ENCODE results near the gene COL18A1.
"Not testable (repeated sequence)": the region's sequence is repeated elsewhere in the genome, so short reads cannot be mapped to it uniquely, and the experiment has no call there.

The COL18A1 gene

DNA sequence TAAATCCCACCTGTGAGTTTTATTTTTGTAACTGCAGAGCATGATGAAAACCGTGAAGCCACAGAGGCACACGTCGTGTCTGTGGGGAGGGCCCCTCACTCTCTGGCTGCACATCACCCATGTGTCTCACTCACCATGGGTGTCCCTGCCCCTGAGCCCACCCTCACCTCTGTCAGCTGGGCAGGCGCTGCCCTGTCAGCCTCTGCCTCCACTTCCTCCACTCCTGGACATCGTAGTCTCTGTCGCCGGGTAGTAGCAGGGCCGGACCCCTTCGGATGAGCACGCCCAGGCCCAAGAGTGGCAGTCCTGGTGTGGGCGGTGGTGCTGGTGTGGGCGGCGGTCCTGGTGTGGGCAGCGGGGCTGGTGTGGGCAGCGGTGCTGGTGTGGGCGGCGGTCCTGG, 37.3 kb downstream of the COL18A1 start:
- H3K4me1 Mint-ChIP-seq = peaks cover 23% of the 10 kb centered on the region
- H3K4me3 Mint-ChIP-seq = no peak overlapping the region
- no peaks in the 10 kb centered on the region for H3K27me3 Mint-ChIP-seq
- H3K27ac Mint-ChIP-seq = no peak overlapping the region
- H3K36me3 Mint-ChIP-seq = peaks cover under 1% of the 10 kb centered on the region
- no peaks in the 10 kb centered on the region for H3K9me3 Mint-ChIP-seq

DNA sequence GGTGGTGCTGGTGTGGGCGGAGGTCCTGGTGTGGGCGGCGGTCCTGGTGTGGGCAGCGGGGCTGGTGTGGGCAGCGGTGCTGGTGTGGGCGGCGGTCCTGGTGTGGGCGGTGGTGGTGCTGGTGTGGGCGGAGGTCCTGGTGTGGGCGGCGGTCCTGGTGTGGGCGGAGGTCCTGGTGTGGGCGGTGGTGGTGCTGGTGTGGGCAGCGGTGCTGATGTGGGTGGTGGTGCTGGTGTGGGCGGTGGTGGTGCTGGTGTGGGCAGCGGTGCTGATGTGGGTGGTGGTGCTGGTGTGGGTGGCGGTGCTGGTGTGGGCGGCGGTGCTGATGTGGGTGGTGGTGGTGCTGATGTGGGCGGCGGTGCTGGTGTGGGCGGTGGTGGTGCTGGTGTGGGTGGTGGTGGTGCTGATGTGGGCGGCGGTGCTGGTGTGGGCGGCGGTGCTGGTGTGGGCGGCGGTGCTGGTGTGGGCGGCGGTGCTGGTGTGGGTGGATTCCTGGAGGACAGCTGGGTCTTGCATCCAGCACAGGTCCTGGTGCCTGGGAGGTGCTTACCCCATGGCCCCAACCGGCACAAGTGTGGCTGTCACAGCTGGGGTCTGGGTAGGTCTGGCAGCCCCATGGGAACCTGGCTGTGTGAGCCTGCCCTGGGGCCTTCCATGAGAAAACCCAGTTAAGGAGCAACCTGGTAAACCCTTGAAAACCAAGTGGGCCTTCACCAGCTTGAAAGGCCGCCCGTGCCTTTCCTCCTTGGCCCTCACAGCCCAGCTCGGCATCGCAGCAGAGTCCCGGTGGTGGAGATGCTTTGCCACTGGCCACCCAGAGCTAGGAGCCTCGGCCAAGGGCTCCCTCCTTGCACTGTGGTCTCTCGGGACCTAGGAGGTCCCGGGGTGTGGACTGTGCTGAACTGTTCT, 38.0 kb downstream of the COL18A1 start:
- H3K9me3 Mint-ChIP-seq, H3K36me3 Mint-ChIP-seq, H3K4me3 Mint-ChIP-seq, H3K27me3 Mint-ChIP-seq, H3K27ac Mint-ChIP-seq: not testable (repeated sequence)
- H3K4me1 Mint-ChIP-seq = peaks cover 23% of the 10 kb centered on the region

DNA sequence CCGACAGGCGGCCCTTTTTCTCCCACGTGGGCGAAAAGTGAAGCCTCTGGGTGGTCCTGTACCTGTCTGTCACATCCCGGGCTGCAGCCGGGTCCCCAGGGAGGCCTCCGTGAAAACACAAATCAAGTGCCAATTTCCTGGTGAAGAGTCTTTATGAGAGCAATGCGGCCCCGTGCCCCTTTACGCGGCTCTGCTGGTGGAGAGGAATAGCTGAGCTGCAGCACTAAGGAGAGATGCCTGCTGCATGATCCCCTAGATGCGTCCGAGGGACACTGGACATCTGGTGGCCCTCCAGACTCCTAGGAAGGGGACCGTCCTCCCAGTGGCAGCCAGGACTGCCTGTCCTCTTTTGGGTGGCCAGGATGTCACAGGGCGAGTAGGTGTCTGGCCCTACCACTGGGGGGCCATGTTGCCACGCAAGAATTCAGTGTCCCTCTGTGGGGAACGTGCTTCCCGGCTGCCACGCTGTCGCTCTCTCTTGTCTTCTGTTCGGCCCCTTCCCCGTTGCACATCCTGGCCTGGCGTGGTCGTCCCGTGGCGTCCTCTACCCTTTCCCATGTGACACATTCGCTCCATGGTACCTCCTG, 38.7 kb downstream of the COL18A1 start:
- Mint-ChIP-seq H3K27me3 (no peaks in the 10 kb centered on the region), H3K9me3 (no peaks in the 10 kb centered on the region)

DNA sequence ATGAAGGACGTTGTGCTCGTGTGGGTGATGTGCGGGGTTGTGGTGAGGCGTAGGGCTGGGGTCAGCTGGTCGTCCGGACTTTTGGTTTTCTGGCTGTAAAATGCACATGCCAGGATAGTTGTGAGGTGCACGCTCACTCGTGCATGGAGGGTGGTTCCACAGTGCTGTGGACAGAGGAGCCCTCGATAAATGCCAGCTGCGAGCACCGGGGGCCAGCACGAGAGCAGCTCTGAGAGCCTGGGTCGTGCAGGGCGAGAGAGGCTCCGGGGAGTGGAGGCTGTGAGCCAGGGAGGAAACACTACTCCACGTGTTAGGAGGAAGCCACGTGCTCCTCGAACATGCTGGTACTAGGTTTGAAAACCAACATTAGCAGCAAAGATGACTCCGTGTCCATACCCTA, 39.4 kb downstream of the COL18A1 start:
- Mint-ChIP-seq H3K4me1 (peaks cover 20% of the 10 kb centered on the region), H3K36me3 (peaks cover 1% of the 10 kb centered on the region), H3K27ac (no peak overlapping the region), H3K9me3 (no peaks in the 10 kb centered on the region), H3K27me3 (no peaks in the 10 kb centered on the region), H3K4me3 (no peak overlapping the region)

More for the DNA sequence above, 38.7 kb downstream of the COL18A1 start:
- Mint-ChIP-seq H3K27ac (no peak overlapping the region), H3K36me3 (peaks cover 1% of the 10 kb centered on the region), H3K4me3 (no peak overlapping the region), H3K4me1 (peaks cover 23% of the 10 kb centered on the region)

DNA sequence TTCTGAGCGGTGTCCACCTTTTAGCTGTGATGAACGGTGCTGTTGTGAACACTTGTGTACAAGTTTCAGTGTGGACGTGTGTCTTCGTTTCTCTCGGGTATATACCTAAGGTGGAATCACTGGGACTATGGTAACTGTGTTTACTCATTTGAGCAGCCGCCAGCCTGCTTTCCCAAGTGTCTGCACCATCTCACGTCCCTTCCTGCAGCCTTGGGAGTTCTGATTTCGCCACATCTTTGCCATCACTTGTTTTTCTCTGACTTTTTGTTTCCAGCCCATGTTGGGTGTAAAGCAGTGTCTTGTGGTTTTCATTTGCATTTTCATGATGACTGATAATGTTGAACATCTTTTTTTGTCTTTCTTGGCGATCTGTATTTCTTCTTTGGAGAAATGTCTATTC, 40.4 kb downstream of the COL18A1 start:
- Mint-ChIP-seq H3K27ac (no peak overlapping the region), H3K4me3 (no peak overlapping the region), H3K27me3 (no peaks in the 10 kb centered on the region), H3K9me3 (no peaks in the 10 kb centered on the region), H3K36me3 (peaks cover 1% of the 10 kb centered on the region), H3K4me1 (peaks cover 18% of the 10 kb centered on the region)

DNA sequence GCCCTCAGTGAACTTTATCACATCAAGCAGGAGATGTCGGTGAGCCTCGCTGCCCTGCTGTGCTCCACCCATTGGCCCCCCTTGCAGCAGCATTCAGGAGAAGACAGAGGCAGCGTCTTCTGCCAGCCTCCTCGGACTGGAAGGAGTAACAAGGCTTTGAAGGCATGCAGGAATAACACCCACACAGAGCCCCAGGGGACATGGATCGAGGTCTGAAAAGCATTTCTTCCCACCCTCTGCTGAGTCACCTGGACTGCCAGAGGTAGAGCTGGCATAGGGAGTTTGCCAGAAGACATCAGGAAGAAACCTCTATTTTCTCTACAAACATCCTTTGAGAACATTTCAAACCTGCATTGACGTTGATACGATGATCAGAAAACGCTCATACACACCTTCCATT, 42.9 kb downstream of the COL18A1 start:
- H3K27ac Mint-ChIP-seq = no peak overlapping the region
- H3K36me3 Mint-ChIP-seq = peaks cover 1% of the 10 kb centered on the region
- H3K9me3 Mint-ChIP-seq = no peaks in the 10 kb centered on the region

DNA sequence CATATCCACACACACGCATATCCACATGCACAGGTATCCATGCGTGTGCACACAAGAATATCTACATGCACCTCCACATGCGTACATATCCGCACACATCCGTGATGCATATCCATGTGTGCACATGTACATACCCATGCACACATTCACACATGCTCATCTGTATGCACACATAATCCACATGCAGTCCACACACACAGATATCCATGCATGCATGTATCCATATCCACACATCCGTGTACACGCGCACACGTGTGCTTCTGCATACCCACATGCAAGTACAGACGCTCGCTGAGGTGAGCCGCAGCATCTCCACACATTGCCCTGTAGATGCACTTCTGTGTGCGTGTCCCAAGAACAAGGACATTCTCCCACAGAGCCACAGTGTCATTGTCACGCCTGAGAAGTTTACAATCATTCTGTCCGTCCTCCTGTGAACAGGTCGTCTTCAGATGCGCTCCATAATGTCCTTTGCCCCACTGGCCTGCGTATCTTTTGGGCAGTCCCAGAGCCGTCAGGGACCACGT, 43.4 kb downstream of the COL18A1 start:
- Mint-ChIP-seq H3K4me3 (no peak overlapping the region), H3K27me3 (no peaks in the 10 kb centered on the region), H3K36me3 (peaks cover 1% of the 10 kb centered on the region), H3K27ac (no peak overlapping the region), H3K9me3 (no peaks in the 10 kb centered on the region), H3K4me1 (peaks cover 22% of the 10 kb centered on the region)

More for the DNA sequence above, 42.9 kb downstream of the COL18A1 start:
- H3K4me3 Mint-ChIP-seq = no peak overlapping the region
- H3K4me1 Mint-ChIP-seq = peaks cover 18% of the 10 kb centered on the region
- no peaks in the 10 kb centered on the region for H3K27me3 Mint-ChIP-seq

DNA sequence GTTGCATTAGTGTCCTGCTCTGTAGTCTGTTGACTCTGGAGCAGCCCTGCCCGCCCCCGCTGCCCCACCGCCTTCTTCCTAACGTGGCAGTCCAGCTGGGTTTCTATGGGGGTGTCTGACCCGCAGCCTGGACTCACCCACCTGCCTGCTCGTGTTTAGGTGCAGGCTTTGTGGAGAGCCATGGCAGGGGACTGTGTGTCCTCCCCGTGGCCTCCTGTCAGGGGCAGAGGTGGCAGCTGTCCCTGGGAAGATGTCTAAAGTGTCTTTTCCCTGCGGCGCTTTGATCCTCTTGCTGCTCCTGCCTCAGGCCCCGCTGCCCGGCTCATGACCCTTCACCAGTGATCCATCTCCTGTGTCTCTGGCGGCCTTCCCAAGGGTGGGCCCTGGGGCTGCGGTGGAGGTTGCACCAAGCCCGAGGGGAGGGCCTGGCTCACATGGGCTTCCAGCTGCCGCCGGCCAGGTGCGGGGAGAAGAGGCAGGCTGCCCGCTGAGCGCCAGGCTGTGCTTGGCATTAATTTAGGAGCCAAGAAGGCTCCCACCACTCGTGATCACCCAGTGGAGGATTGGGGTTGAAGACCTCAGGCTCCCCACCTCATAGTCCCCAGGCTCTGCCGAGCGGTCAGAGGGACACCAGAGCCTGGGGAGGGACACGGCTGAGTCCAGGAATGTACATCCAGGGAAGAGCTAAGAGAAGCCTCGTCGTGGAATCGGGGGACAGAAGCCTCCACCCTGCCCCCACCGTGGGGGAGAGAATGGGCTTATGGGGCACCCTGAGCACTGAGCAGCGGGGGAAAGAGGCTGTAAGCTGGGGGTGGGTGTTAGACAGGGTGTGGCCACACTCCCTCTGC, 44.1 kb downstream of the COL18A1 start:
- Mint-ChIP-seq H3K9me3 (no peaks in the 10 kb centered on the region), H3K27me3 (no peaks in the 10 kb centered on the region), H3K4me1 (peaks cover 21% of the 10 kb centered on the region), H3K27ac (no peak overlapping the region), H3K4me3 (no peak overlapping the region), H3K36me3 (peaks cover 1% of the 10 kb centered on the region)

DNA sequence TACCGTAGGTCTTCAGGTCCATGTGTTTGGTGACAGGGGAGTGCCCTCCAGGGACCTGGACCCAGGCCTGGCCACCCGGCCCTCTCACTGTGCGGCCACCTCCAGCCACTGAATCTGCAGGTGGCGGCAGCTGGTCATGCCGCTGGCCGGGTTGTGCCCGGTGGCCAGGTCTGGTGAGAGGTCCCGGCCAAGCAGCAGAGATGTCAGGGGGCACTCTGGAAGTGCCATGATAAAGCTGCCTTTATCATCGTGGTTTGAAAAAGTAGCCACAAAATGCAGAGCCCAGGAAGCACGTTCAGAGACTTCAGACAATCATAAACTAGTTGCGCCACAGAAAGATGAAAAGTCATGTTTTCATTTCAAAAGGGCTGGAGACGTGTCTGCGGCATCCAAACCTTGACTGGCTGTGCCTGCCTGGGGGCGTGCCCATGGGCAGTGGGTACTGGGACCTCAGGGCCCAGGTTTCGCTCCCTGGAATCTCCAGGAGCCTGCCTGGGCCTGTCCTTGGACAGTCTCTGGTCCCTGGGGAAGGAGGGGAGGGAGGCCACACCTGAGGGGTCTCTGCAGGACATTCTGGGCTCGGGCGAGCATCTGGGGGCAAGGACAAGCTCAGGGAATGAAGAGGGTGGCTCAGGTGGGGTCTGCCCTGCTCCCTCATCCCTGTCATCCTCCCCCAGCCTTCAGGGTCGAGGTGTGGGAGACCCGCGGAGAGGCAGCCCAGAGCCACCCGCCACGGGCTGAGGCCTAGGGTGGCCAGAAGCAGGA, 44.9 kb downstream of the COL18A1 start:
- Mint-ChIP-seq H3K4me3 (no peak overlapping the region), H3K4me1 (peaks cover 14% of the 10 kb centered on the region), H3K36me3 (peaks cover 1% of the 10 kb centered on the region), H3K9me3 (no peaks in the 10 kb centered on the region), H3K27me3 (no peaks in the 10 kb centered on the region), H3K27ac (no peak overlapping the region)

DNA sequence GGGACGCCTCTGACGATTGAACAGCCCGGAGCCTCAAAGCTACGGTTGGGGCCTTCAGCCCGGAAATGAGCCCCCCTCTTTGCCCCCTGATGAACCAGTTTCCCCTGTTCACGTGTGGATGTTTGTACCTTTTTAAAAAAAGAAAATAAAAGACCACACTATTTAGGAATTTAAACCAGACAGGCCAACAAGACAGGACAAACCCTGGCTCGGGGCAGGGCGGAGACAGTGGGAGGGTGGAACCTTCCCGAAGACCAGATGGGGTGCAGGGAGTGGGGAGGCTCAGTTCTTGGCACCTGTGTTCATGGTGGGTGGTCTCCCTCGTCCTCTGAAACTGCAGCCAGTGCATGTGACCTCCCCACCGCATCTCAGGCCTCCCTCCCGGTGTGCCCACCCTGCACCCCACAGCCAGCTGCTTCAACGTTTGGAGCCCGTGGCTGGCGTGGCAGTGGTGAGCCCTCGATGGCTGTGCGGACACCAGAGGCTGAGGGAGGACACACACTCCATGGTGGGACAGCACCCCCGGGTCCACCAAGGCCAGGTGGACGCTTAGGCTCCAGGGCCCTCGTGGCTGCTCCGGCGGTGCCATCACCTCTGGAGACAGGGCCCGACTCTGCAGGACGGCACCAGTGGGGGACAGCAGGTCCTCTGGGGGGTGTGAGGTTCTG, 45.6 kb downstream of the COL18A1 start:
- Mint-ChIP-seq H3K4me1 (peaks cover 7% of the 10 kb centered on the region), H3K9me3 (no peaks in the 10 kb centered on the region), H3K4me3 (no peak overlapping the region), H3K27ac (no peak overlapping the region), H3K36me3 (peaks cover 1% of the 10 kb centered on the region), H3K27me3 (no peaks in the 10 kb centered on the region)

DNA sequence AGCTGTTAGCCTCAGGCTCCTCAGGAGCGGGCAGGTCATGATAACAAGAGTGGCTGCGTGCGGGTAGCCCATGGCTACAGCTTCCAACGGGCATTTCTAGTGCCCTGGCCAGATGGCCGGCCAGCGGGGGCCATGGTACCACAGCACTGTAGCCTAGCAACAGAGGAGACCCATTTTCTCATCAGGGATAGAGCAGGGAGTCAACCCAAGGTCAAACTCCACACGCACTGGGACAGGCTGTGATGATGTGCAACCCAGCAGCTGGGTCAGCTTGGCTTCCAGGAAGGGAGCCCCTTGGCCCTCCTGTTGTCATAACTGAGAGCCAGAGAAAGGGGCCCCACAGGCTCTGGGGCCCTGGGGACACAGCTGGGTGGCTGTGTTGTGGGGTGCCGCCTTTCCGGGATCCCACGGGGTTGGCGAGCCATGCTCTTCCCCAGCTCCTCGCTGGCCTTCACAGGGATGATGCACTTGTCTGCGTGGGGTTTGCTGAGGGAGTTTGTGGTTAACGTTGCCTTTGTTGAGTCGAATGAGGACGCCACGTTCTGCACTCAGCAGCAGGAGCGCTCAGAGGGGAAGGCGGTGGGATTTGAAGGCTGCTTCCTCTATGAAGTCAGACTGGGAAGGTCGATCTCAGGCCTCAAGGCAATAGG, 46.3 kb downstream of the COL18A1 start:
- H3K36me3 Mint-ChIP-seq = peaks cover 1% of the 10 kb centered on the region
- no peak overlapping the region for H3K4me3 Mint-ChIP-seq
- H3K27me3 Mint-ChIP-seq = no peaks in the 10 kb centered on the region
- no peak overlapping the region for H3K27ac Mint-ChIP-seq
- peaks cover 4% of the 10 kb centered on the region for H3K4me1 Mint-ChIP-seq
- H3K9me3 Mint-ChIP-seq = no peaks in the 10 kb centered on the region

DNA sequence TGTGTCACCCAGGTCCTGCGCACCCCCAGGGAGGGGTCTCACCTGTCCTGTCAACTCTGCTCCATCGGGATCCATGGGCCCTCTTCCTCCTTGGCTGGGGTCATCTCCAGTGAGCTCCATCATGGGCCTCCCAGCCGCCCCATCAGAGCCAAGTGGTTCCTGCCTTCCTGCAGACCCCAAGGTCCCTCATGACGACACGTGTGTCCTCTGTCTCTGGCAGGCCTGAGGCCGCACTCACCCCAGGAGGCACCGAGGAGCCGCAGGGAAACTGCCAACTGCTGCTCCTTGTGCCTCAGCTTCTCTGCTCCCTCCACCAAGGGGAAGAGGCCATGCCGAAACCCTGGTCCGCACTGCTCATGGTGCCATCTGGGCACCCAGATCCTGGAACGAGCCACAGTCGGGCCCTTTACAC, 46.8 kb downstream of the COL18A1 start:
- H3K4me3 Mint-ChIP-seq = no peak overlapping the region
- H3K36me3 Mint-ChIP-seq = peaks cover 1% of the 10 kb centered on the region
- H3K27ac Mint-ChIP-seq = no peak overlapping the region
- H3K4me1 Mint-ChIP-seq = peaks cover 4% of the 10 kb centered on the region
- H3K27me3 Mint-ChIP-seq = no peaks in the 10 kb centered on the region
- H3K9me3 Mint-ChIP-seq = no peaks in the 10 kb centered on the region

DNA sequence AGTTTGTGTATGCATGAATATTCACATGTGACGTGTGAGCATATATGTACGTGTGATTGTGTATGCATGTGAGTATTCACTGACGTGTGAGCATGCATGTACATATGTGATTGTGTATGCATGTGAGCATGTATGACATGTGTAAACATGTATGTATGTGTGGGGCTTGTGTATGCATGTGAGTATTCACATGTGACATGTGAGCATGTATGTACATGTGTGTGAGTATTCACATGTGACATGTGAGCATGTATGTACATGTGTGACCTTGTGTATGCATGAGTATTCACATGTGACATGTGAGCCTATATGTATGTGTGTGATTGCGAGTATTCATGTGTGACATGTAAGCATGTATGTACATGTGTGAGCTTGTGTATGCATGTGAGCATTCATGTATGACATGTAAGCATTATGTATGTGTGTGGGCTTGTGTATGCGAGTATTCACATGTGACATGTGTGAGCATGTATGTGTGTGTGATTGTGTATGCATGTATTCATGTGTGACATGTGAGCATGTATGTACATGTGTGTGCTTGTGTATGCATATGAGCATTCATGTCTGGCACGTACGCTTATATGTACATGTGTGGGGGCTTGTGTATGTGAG, 47.8 kb downstream of the COL18A1 start:
- Mint-ChIP-seq H3K9me3 (no peaks in the 10 kb centered on the region), H3K36me3 (no peaks in the 10 kb centered on the region), H3K27me3 (no peaks in the 10 kb centered on the region), H3K4me1 (peaks cover 4% of the 10 kb centered on the region), H3K4me3 (no peak overlapping the region), H3K27ac (no peak overlapping the region)
